GM12878 (cell line): ENCODE results near the gene MCC. TPM values are rescaled to one million over a fixed set of nuclear protein-coding genes. Genes with fewer than 3 reads are reported as not detected.

ENCODE experiments used
- ATAC-seq: fragments of 200-7000 bp; cut with Tn5 transposase; 3 replicates; pipeline ENCODE4 v1.9.1; 2020; ENCODE audit warnings: mild to moderate bottlenecking, moderate library complexity
- BruUV-seq: library from RNA; stranded (reverse); fragments of 400-500 nt; replicated peaks from 2 replicates; lab custom pipeline; 2021; lab: Mats Ljungman, UMichigan
- CTCF ChIA-PET: fragments of 300-600 bp; sonication (Branson Sonifier 250); formaldehyde crosslinking; extraction: SDS; loops from one replicate; lab custom pipeline; 2021; ENCODE audit warnings: inconsistent platforms; lab: Yijun Ruan, JAX
- POLR2A ChIA-PET: fragments of 350-600 bp; formaldehyde crosslinking; extraction: SDS; loops from one replicate; lab custom pipeline; 2021; ENCODE audit warnings: inconsistent platforms; lab: Charles Lee
- RAD21 ChIA-PET: fragments of 300-600 bp; sonication (Branson Sonifier 250); formaldehyde crosslinking; loops from one replicate; lab custom pipeline; 2023; ENCODE audit warnings: antibody characterized with exemption; ENCODE audit not compliant: unreplicated experiment; lab: Charles Lee
- SMC1A ChIA-PET: fragments of 300-600 bp; sonication (Branson Sonifier 250); formaldehyde crosslinking; loops from one replicate; lab custom pipeline; 2023; ENCODE audit not compliant: unreplicated experiment, uncharacterized antibody; lab: Charles Lee
- DNase-seq: peaks from one replicate; pipeline ENCODE4 v3.0.0-alpha.2; 2011; ENCODE audit warnings: low read depth, low spot score
- FAIRE-seq: peaks from 3 replicates; lab custom pipeline; 2011; peaks lifted over from hg19 to GRCh38; lab: Jason Lieb, UNC
- H2AFZ ChIP-seq: 2 replicates; pipeline ENCODE4 v1.6.0; 2011; ENCODE audit warnings: low read depth, low read length, control low read depth; ENCODE audit not compliant: control insufficient read depth
- H3K27ac ChIP-seq: 2 replicates; pipeline ENCODE4 v1.5.1; 2011; ENCODE audit warnings: control low read depth; ENCODE audit not compliant: control insufficient read depth, insufficient read depth
- H3K27me3 ChIP-seq, 2 experiments: replicated peaks in 1 of 2; 2 replicates each; pipeline versions ENCODE4 v1.6.0 to v1.6.1; 2011; ENCODE audit warnings: low read length in 1 of 2; ENCODE audit not compliant: control insufficient read depth in 2 of 2, insufficient read depth in 2 of 2
- H3K36me3 ChIP-seq, 2 experiments: 2 replicates each; pipeline ENCODE4 v1.5.1; 2011; ENCODE audit warnings: low read length in 1 of 2; ENCODE audit not compliant: control insufficient read depth in 2 of 2, insufficient read depth in 2 of 2
- H3K4me1 ChIP-seq: 2 replicates; pipeline ENCODE4 v1.6.1; 2011; ENCODE audit warnings: mild to moderate bottlenecking, low read length, moderate library complexity, mixed read lengths; ENCODE audit not compliant: control insufficient read depth, insufficient read depth
- H3K4me2 ChIP-seq: 2 replicates; pipeline ENCODE4 v1.6.0; 2011; ENCODE audit warnings: control low read depth; ENCODE audit not compliant: control insufficient read depth, insufficient read depth
- H3K4me3 ChIP-seq: fragments of 200-600 bp; sonication (generic); 2 replicates; pipeline ENCODE4 v1.5.1; 2016
- H3K79me2 ChIP-seq: 2 replicates; pipeline ENCODE4 v1.6.0; 2011; ENCODE audit warnings: low read length; ENCODE audit not compliant: control insufficient read depth, insufficient read depth
- H3K9ac ChIP-seq: 2 replicates; pipeline ENCODE4 v1.8.0; 2011; ENCODE audit warnings: low read length, control low read depth, mixed read lengths; ENCODE audit not compliant: control insufficient read depth, insufficient read depth
- H3K9me3 ChIP-seq: replicated peaks from 3 replicates; pipeline ENCODE4 v1.5.1; 2011; ENCODE audit warnings: mild to moderate bottlenecking, low read length; ENCODE audit not compliant: control insufficient read depth, insufficient read depth
- H4K20me1 ChIP-seq: 2 replicates; pipeline ENCODE4 v1.6.0; 2011; ENCODE audit not compliant: control insufficient read depth, insufficient read depth
- EP300 ChIP-seq, 2 experiments: fragments of 150-350 bp in 1 of 2; IDR thresholded peaks; 2 replicates each; pipeline ENCODE4 v1.6.1; 2011 to 2012; ENCODE audit warnings: low read depth in 2 of 2, low read length in 2 of 2, borderline replicate concordance in 1 of 2, improper control_type of control experiment in 1 of 2, inconsistent platforms in 1 of 2; ENCODE audit not compliant: control insufficient read depth in 1 of 2
- MEF2A ChIP-seq: IDR thresholded peaks from 2 replicates; pipeline ENCODE4 v1.6.1; 2011; ENCODE audit warnings: low read depth, mild to moderate bottlenecking, low read length, moderate library complexity; ENCODE audit not compliant: insufficient read depth
- TBL1XR1 ChIP-seq: IDR thresholded peaks from 2 replicates; pipeline ENCODE4 v1.6.1; 2012; ENCODE audit warnings: low read depth, low read length, improper control_type of control experiment
- WGBS: methylation state at CpG from one replicate; pipeline ENCODE4 v1.1.6; 2016; ENCODE audit warnings: low lambda C conversion rate; ENCODE audit not compliant: insufficient replicate concordance, insufficient coverage; ENCODE audit errors: missing lambda C conversion rate; 5-methylcytosine and 5-hydroxymethylcytosine counted together
- in situ Hi-C: fragments of 300-500 bp; cut with MboI; formaldehyde crosslinking; loops from 9 replicates; pipeline ENCODE4 v1.14.3; 2018; ENCODE audit warnings: mixed read lengths
- intact Hi-C: fragments of 100-400 bp; cut with micrococcal nuclease; formaldehyde crosslinking; loops from one replicate; pipeline ENCODE4 v1.14.2; 2022; ENCODE audit not compliant: unreplicated experiment
- polyA plus RNA-seq, 11 experiments: library from polyadenylated mRNA; depleted of rRNA in 4 of 11; unstranded in 6 of 11; stranded (reverse) in 5 of 11; fragments of >200 nt; fragmentation: Nextera tagmentation in 4 of 11; fragmentation: Illumina TruSeq in 1 of 11; extraction: Ambion mirVana in 4 of 11; extraction: Trizol in 1 of 11; gene quantifications; 1 replicate in 1 of 11; 2 replicates in 10 of 11; pipeline versions ENCODE4 v1.2.1 to v1.2.3, GENCODE V29; 2011 to 2016; ENCODE audit warnings: inconsistent platforms in 2 of 11, missing spikeins in 2 of 11, low read depth in 1 of 11
- total RNA-seq, 4 experiments: library from RNA; depleted of rRNA in 3 of 4; stranded (reverse); fragments of >200 nt in 3 of 4; fragmentation: Illumina TruSeq in 1 of 4; extraction: Trizol in 1 of 4; gene quantifications; 2 replicates each; pipeline versions ENCODE4 v1.2.1 to v1.2.3, GENCODE V29; 2013 to 2021
- TF ChIP-seq, protein P1 (sequence below): fragments of 450-650 bp; IDR thresholded peaks from 2 replicates; pipeline ENCODE4 v1.6.1; 2018; ENCODE audit warnings: borderline replicate concordance, mild to moderate bottlenecking; ENCODE audit not compliant: partially characterized antibody
- TF ChIP-seq, protein P2 (sequence below): IDR thresholded peaks from 2 replicates; pipeline ENCODE4 v1.6.1; 2012; ENCODE audit warnings: low read depth, low read length, improper control_type of control experiment

Gene MCC
- total and polyA plus RNA-seq, 10 of the 15 experiments (the other 5 are each of a cell fraction or from before 2014, with no cell fraction given): 0.03 to 0.86 (median 0.16) TPM

DNA sequence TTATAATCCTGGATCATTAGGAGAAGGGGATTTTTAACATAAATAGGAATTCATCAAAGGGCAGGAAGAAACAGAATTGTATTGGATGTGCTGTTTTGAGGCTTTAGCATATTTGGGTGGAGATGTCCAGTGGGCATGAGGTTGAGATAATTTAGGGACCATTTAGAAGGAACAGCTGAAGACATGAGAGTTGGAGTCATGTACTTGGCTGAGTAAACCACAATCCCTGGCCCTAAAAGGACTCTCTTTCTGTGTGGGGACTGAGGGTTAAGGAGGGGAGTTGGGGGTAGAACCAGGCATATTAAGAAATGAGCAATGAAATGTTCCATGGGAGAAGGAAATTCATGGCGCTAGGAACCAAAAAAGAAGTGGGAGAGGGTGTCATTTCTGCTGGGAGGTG lies 450.1 kb downstream of the MCC start:
- 43% methylated on average over 1 of the region's 1 CpG for WGBS
- ChIA-PET RAD21 (no interaction called here), POLR2A (no interaction called here), CTCF (no interaction called here), SMC1A (interaction anchor here (1.0 kb wide), 1 partner anchor 13 kb away, joined by 3 read pairs; no protein-coding TSS in a partner anchor)
- in situ Hi-C loops: no loop called here
- TF ChIP-seq MEF2A (no peak), TBL1XR1 (no peak), EP300 (IDR thresholded peaks at IDR 0.05; ENCODE audit: borderline replicate concordance in 1 of 2, control insufficient read depth in 1 of 2, low read depth in 2 of 2, low read length in 2 of 2) (no peak)
- TF ChIP-seq, protein P1, sequence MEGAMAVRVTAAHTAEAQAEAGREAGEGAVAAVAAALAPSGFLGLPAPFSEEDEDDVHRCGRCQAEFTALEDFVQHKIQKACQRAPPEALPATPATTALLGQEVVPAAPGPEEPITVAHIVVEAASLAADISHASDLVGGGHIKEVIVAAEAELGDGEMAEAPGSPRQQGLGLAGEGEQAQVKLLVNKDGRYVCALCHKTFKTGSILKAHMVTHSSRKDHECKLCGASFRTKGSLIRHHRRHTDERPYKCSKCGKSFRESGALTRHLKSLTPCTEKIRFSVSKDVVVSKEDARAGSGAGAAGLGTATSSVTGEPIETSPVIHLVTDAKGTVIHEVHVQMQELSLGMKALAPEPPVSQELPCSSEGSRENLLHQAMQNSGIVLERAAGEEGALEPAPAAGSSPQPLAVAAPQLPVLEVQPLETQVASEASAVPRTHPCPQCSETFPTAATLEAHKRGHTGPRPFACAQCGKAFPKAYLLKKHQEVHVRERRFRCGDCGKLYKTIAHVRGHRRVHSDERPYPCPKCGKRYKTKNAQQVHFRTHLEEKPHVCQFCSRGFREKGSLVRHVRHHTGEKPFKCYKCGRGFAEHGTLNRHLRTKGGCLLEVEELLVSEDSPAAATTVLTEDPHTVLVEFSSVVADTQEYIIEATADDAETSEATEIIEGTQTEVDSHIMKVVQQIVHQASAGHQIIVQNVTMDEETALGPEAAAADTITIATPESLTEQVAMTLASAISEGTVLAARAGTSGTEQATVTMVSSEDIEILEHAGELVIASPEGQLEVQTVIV: no peak
- TF ChIP-seq, protein P2, sequence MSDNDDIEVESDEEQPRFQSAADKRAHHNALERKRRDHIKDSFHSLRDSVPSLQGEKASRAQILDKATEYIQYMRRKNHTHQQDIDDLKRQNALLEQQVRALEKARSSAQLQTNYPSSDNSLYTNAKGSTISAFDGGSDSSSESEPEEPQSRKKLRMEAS: no peak
- Histone ChIP-seq H3K9ac (no peak overlapping the region), H4K20me1 (no peaks in the 10 kb centered on the region), H2AFZ (no peak overlapping the region), H3K9me3 (no peaks in the 10 kb centered on the region), H3K27me3 (0 out of 4 replicates have a peak, but pooled peaks cover 0 to 2% of the 10 kb centered on the region in 2 experiments), H3K4me2 (no peak overlapping the region), H3K4me1 (no peaks in the 10 kb centered on the region), H3K79me2 (no peaks in the 10 kb centered on the region), H3K4me3 (no peak overlapping the region), H3K36me3 (no peaks in the 10 kb centered on the region), H3K27ac (no peak overlapping the region)
- FAIRE-seq (no peak), ATAC-seq (no peak), DNase-seq (no peak)
- intact Hi-C loops: no loop called here
- no TSS peak for BruUV-seq
